Bronchial epithelial cell (primary cell): Measurements from ENCODE around the gene GMPR. TPM values are rescaled to one million over a fixed set of nuclear protein-coding genes. Genes with fewer than 3 reads are reported as not detected.
"Not testable (repeated sequence)": the region's sequence is repeated elsewhere in the genome, so short reads cannot be mapped to it uniquely, and the experiment has no call there.

Source experiments
- DNase-seq: peaks from one replicate; pipeline ENCODE4 v3.0.0-alpha.2; 2010; ENCODE audit warnings: low read depth
- FAIRE-seq: peaks from 2 replicates; lab custom pipeline; 2011; peaks lifted over from hg19 to GRCh38; lab: Jason Lieb, UNC
- H3K27me3 ChIP-seq: 2 replicates; pipeline ENCODE4 v1.5.1; 2011; ENCODE audit warnings: low read length; ENCODE audit not compliant: control insufficient read depth, insufficient read depth
- H3K36me3 ChIP-seq: 2 replicates; pipeline ENCODE4 v1.5.1; 2011; ENCODE audit warnings: low read length; ENCODE audit not compliant: control insufficient read depth, insufficient read depth
- H3K4me3 ChIP-seq: 2 replicates; pipeline ENCODE4 v1.5.1; 2011; ENCODE audit warnings: mild to moderate bottlenecking, low read depth, low read length, control low read depth
- total RNA-seq: library from RNA; depleted of rRNA; stranded (reverse); fragments of >200 nt; gene quantifications from 2 replicates; pipeline ENCODE4 v1.2.1, GENCODE V29; 2014
- TF ChIP-seq, protein P1 (sequence below): IDR thresholded peaks from 2 replicates; pipeline ENCODE4 v1.5.1; 2011; ENCODE audit warnings: mild to moderate bottlenecking, moderate library complexity, low read length, control low read depth, inconsistent platforms; ENCODE audit not compliant: insufficient read depth, severe bottlenecking

The GMPR gene
- total RNA-seq, 1 donor from 2014 or later: 0.53 TPM

DNA sequence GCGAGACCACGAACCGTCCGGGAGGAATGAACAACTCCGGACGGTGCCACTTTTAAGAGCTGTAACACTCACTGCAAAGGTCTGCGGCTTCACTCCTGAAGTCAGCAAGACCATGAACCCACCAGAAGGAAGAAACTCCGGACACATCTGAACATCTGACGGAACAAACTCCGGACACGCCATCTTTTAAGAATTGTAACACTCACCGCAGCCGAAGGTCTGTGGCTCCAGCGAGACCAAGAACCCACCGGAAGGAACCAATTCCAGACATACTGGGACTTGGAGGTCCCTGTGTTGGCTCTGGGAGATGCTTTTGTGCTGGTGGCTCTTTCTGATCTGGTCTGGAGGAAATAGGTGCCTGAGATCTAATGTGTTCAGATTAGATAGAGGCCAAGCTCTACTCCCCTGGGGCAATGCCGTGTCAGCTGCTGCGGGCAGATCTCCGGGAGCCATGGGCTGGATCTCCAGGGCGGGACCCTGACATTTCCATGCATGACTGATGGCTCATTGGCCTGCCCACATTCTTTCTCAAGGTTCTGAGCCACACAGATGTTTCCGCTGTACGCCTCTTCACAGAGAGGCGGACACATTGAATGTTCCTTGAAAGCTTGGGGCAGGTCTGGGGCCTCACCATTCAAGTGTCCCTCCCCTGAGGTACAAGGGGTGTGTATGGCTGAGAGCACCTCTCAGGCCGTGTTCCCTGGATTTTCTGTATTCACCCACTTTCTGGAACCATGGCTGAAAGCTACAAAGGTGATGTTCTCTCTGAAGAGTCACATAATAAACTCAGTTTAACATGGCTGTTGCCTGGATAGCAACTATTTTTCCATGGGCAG, 29.3 kb downstream of the GMPR start:
- H3K4me3 ChIP-seq: no peak overlapping the region
- H3K36me3 ChIP-seq: no peaks in the 10 kb centered on the region
- FAIRE-seq: no peak
- DNase-seq: no peak
- peaks cover 1% of the 10 kb centered on the region for H3K27me3 ChIP-seq
- TF ChIP-seq, protein P1, sequence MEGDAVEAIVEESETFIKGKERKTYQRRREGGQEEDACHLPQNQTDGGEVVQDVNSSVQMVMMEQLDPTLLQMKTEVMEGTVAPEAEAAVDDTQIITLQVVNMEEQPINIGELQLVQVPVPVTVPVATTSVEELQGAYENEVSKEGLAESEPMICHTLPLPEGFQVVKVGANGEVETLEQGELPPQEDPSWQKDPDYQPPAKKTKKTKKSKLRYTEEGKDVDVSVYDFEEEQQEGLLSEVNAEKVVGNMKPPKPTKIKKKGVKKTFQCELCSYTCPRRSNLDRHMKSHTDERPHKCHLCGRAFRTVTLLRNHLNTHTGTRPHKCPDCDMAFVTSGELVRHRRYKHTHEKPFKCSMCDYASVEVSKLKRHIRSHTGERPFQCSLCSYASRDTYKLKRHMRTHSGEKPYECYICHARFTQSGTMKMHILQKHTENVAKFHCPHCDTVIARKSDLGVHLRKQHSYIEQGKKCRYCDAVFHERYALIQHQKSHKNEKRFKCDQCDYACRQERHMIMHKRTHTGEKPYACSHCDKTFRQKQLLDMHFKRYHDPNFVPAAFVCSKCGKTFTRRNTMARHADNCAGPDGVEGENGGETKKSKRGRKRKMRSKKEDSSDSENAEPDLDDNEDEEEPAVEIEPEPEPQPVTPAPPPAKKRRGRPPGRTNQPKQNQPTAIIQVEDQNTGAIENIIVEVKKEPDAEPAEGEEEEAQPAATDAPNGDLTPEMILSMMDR: no peak

DNA sequence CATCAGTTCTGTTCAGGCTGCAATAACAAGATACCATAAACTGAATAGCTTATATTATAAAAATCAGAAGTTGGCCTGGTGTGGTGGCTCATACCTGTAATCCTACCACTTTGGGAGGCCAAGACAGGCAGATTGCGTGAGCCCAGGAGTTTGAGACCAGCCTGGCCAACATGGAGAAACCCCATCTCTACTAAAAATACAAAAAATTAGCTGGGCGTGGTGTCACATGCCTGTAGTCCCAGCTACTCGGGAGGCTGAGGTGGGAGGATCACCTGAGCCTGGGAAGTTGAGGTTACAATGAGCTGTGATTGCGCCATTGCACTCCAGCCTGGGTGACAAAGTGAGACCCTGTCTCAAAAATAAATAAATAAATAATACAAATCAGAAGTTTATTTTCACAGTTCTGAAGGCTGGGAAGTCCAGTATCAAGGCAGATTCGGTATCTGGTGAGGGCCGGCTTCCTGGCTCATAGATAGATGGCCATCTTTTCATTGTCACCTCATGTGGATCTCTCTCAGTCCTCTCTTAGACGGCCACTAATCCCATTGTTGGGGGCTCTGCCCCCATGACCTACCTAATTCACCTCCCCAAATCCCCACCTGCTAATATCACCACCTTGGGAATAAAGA, 31.2 kb downstream of the GMPR start:
- H3K27me3 ChIP-seq, FAIRE-seq, H3K4me3 ChIP-seq, H3K36me3 ChIP-seq, DNase-seq: not testable (repeated sequence)

DNA sequence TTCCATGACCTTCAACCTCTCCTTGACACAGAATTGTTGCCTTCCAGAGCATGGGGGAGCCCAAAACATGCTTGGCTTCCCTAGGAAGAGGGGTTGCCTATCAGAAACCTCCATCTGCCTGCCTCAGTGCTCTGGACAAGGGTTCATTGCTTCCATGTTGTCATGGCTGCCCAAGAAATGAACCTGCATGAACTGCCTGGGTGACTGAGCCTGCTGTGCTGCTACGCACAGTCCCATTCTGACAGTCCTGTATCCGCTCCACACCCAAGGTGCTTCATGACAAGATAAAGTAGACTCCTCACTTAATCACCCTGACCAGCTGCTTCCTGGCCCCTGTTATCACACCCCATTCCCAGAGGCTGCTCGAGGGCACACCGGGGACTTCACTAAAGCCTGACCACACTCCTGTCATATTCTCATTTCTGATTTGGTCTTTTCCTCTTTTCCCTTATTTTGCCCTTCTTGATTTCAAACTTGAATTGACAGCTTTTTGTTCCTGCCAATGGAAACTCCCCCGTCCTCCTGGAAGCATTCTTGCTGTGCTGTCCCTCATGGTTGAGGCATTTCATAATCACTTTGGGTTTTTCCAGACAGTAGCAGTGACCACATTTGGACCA, 31.9 kb downstream of the GMPR start:
- H3K27me3 ChIP-seq: peaks cover 1% of the 10 kb centered on the region
- FAIRE-seq (no peak), DNase-seq (no peak)
- TF ChIP-seq, protein P1: no peak
- H3K36me3 ChIP-seq: no peaks in the 10 kb centered on the region
- no peak overlapping the region for H3K4me3 ChIP-seq

DNA sequence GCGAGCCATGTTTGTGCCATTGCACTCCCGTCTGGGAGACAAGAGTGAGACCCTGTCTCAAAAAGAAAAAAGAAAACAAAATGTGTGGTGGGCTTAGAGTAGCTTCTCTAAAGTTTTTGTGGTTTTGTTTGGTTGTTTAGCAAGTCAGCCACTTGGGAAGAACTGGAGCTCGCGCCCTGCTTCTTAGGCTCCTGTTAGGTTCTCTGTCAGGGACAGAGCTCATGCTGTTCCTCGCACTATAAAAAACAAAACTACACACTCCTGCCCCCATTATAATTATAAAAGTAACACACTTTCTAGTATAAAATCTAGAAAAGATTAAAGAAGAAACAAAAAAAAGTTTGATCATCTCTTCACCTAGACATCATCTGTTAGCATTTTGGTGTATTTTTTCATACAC, 33.0 kb downstream of the GMPR start:
- Histone ChIP-seq H3K36me3 (no peaks in the 10 kb centered on the region), H3K4me3 (no peak overlapping the region), H3K27me3 (peaks cover 1% of the 10 kb centered on the region)
- DNase-seq (no peak), FAIRE-seq (no peak)
- TF ChIP-seq, protein P1: no peak

DNA sequence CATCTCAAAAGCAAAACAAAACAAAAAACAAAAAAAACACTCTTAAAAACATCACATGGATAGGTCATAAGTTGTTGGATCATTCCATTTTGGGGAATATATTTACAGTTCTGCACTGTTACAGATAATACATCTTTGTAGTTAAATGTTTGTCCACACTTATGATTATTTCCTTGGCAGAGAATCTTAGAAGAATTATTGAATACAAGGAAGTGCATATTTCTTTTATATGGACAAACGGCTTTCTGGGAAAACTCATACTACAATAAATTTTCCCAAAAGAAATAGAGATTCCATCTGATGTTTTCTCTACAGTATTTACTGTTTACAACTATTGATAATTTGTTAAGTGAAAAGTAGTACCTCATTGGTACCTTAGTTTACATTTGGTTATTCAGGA, 33.8 kb downstream of the GMPR start:
- peaks cover 1% of the 10 kb centered on the region for H3K27me3 ChIP-seq
- no peak for FAIRE-seq

DNA sequence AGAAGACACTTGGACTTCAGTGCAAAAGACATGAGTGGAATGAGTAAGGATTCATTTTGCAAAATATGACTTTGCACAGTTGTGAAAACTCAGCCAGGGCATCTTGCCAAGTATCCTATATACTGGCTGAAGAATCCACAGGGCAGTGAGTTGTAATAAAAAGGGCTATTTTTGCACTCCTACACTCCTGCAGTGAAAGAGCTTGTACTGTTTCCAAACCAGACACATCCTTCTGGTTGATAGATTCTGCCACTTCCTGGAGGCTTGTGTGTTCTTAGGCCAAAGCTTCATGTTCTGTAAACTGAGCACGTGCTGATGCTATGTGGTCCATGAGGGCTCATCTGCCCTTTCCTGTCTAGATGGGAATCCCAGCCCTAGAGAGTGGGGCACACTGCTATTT, 34.9 kb downstream of the GMPR start:
- Histone ChIP-seq H3K4me3 (no peak overlapping the region), H3K27me3 (peaks cover 1% of the 10 kb centered on the region), H3K36me3 (no peaks in the 10 kb centered on the region)
- FAIRE-seq: no peak
- DNase-seq: no peak
- TF ChIP-seq, protein P1: no peak

More for the DNA sequence above, 33.8 kb downstream of the GMPR start:
- Histone ChIP-seq H3K4me3 (no peak overlapping the region), H3K36me3 (no peaks in the 10 kb centered on the region)
- DNase-seq: no peak
- TF ChIP-seq, protein P1: no peak
